Cardiac muscle cell (in vitro differentiated cells and primary cell): ENCODE data around the gene MSS51. TPM values are rescaled to one million over a fixed set of nuclear protein-coding genes. Genes with fewer than 3 reads are reported as not detected.

Experiments used
- DNase-seq, 2 donors: peaks; one replicate each; pipeline versions ENCODE4 v3.0.0 to v3.0.0-alpha.2; 2010 to 2017; ENCODE audit warnings: low read depth in 1 of 2, low spot score in 1 of 2
- H3K27ac ChIP-seq: fragments of 200-600 bp; sonication (generic); 2 replicates; pipeline ENCODE4 v1.5.1; 2016
- H3K27me3 ChIP-seq: fragments of 200-600 bp; sonication (generic); 2 replicates; pipeline ENCODE4 v1.6.0; 2016; ENCODE audit warnings: control low read depth
- H3K36me3 ChIP-seq: fragments of 200-600 bp; sonication (generic); 2 replicates; pipeline ENCODE4 v1.5.1; 2016; ENCODE audit warnings: control low read depth
- H3K4me1 ChIP-seq: fragments of 200-600 bp; sonication (generic); 2 replicates; pipeline ENCODE4 v1.8.1; 2017; ENCODE audit warnings: low read depth, mild to moderate bottlenecking, mixed run types
- H3K4me3 ChIP-seq: fragments of 200-600 bp; sonication (generic); 2 replicates; pipeline ENCODE4 v1.5.1; 2016; ENCODE audit warnings: mild to moderate bottlenecking
- H3K9me3 ChIP-seq: fragments of 200-600 bp; sonication (generic); 2 replicates; pipeline ENCODE4 v1.5.1; 2017; ENCODE audit warnings: low read depth, mild to moderate bottlenecking, control low read depth
- polyA plus RNA-seq: library from polyadenylated mRNA; unstranded; fragments of >200 nt; fragmentation: Nextera tagmentation; extraction: Ambion mirVana; gene quantifications from 2 replicates; pipeline ENCODE4 v1.2.1, GENCODE V29; 2016
- total RNA-seq: library from RNA; depleted of rRNA; stranded (reverse); fragments of >200 nt; gene quantifications from 2 replicates; pipeline ENCODE4 v1.2.3, GENCODE V29; 2016
- TF ChIP-seq, protein P1 (sequence below): IDR thresholded peaks from 2 replicates; pipeline ENCODE4 v1.5.1; 2012; ENCODE audit warnings: low read depth, mild to moderate bottlenecking, low read length

Gene MSS51
- total and polyA plus RNA-seq, 2 experiments from 2014 or later, result 3.5 to 3.9 TPM

DNA sequence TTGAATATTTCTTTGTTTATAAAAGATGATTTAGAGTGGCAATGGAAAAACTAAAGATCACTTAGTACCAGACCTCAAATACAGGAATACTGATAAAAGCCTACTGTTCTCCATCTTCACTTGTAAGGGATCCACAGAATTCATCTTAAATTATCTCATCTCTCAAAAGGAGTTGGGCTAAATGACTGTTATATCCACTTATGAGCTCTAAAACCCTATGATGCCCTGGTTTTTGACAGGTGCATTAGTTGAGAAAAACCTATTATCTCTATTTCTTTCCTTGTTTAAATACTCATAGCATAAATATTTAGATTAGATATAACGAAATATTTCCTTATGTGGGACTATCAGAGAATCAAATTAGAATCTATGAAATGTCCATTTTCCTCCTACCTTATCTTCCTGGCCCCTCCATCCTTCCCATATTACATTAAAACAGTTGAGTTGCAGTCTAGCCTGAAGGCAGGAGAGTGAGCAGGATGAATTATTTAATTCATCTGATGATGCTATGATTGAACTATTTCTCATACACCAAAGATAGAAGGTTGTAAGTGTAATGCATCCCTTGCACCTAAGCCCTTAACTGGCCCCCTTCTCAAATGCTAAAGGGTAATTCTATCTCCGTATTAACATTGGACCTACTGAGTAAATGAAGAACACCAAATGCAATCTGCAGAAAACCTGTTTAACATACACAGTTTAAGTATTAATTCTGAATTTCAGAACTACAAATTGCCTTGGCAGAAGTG is 32.8 kb upstream of the MSS51 start:
- H3K36me3 ChIP-seq, result peaks cover 15% of the 10 kb centered on the region

GRCh38 chr10:73460897-73461296 is 27.5 kb upstream of the MSS51 start:
- DNase-seq, result no peak
- Histone ChIP-seq H3K36me3 (peaks cover 2% of the 10 kb centered on the region), H3K9me3 (no peaks in the 10 kb centered on the region), H3K27ac (no peak overlapping the region), H3K27me3 (no peaks in the 10 kb centered on the region), H3K4me3 (no peak overlapping the region), H3K4me1 (peaks cover 12% of the 10 kb centered on the region)
- TF ChIP-seq, protein P1, sequence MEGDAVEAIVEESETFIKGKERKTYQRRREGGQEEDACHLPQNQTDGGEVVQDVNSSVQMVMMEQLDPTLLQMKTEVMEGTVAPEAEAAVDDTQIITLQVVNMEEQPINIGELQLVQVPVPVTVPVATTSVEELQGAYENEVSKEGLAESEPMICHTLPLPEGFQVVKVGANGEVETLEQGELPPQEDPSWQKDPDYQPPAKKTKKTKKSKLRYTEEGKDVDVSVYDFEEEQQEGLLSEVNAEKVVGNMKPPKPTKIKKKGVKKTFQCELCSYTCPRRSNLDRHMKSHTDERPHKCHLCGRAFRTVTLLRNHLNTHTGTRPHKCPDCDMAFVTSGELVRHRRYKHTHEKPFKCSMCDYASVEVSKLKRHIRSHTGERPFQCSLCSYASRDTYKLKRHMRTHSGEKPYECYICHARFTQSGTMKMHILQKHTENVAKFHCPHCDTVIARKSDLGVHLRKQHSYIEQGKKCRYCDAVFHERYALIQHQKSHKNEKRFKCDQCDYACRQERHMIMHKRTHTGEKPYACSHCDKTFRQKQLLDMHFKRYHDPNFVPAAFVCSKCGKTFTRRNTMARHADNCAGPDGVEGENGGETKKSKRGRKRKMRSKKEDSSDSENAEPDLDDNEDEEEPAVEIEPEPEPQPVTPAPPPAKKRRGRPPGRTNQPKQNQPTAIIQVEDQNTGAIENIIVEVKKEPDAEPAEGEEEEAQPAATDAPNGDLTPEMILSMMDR, result no peak

More for the DNA sequence above, 32.8 kb upstream of the MSS51 start:
- TF ChIP-seq, protein P1, result no peak
- H3K27me3 ChIP-seq, result no peaks in the 10 kb centered on the region
- H3K4me3 ChIP-seq, result no peak overlapping the region
- no peak overlapping the region for H3K27ac ChIP-seq
- no peak for DNase-seq
- H3K9me3 ChIP-seq, result no peaks in the 10 kb centered on the region
- H3K4me1 ChIP-seq, result peaks cover 29% of the 10 kb centered on the region

DNA sequence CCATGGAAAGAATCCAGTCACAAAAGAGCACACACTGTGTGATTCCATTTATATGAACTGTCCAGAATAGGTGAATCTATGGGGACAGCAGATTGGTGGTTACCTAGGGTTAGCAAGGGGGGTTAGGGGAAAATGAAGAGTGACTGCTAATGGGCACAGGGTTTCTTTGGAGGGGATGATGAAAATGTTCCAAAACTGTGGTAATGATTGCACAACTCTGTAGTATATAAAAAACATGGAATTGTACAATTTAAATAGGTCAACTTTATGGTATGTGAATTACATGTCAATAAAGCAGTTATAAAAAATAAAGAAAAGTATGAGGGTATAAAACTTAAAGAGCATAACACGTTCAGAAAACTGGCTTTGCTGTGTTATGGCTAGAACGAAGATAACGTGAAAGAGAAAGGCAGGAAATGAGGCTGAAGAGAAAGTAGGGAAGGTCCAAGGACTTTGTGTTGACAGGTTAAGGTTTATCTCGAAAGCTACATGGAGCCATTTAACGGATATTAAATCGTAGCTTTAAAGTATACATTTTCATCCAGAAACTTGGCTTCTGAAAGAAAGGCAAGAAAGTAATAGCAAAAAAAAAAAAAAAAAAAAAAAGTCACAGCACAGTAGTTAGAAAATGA is 26.4 kb upstream of the MSS51 start:
- TF ChIP-seq, protein P1, result no peak
- Histone ChIP-seq H3K36me3 (no peaks in the 10 kb centered on the region), H3K4me3 (no peak overlapping the region), H3K27ac (no peak overlapping the region), H3K9me3 (no peaks in the 10 kb centered on the region), H3K4me1 (peaks cover 12% of the 10 kb centered on the region), H3K27me3 (no peaks in the 10 kb centered on the region)
- DNase-seq, result peak in 1 of 2 donors; percentile 47

GRCh38 chr10:73456187-73456890 is 23.0 kb upstream of the MSS51 start:
- no peaks in the 10 kb centered on the region for H3K9me3 ChIP-seq
- H3K27ac ChIP-seq, result peak overlapping the region; percentile 31
- peak in 1 of 2 donors; percentile 54 for DNase-seq
- peaks cover 12% of the 10 kb centered on the region for H3K36me3 ChIP-seq
- TF ChIP-seq, protein P1, result no peak
- H3K27me3 ChIP-seq, result no peaks in the 10 kb centered on the region
- H3K4me3 ChIP-seq, result no peak overlapping the region
- H3K4me1 ChIP-seq, result peaks cover 12% of the 10 kb centered on the region

DNA sequence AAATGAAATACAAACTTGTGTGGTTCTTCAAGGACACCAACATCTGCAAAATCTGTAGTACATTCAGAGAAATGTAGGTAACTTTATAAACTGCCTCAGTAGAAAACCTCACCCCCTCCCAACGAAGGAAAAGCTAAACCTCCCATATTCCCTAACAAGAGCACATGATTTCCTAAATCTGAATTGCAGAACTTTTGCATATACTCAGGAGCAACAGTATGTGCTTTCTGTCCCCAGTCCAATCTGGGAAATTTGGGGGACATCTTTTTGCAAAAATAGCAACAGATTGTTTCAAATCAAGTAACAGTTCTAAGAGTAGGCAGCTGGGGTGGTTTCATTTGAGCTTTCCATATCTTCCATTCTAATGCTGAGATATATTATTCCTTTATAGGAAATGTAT is 15.8 kb upstream of the MSS51 start:
- Histone ChIP-seq H3K27ac (no peak overlapping the region), H3K4me1 (peaks cover 7% of the 10 kb centered on the region), H3K36me3 (peaks cover 15% of the 10 kb centered on the region), H3K27me3 (no peaks in the 10 kb centered on the region), H3K4me3 (no peak overlapping the region), H3K9me3 (no peaks in the 10 kb centered on the region)
- TF ChIP-seq, protein P1, result no peak
- no peak for DNase-seq
